Activated B cell treated with CpG ODN at 0.5 μM for 24 hours (primary cell): ENCODE measurements around the gene SBNO2. TPM values are rescaled to one million over a fixed set of nuclear protein-coding genes. Genes with fewer than 3 reads are reported as not detected.

ENCODE experiments used
- ATAC-seq: fragments of 200-7000 bp; cut with Tn5 transposase; one replicate; pipeline ENCODE4 v1.10.0; 2021; ENCODE audit warnings: low read depth, mild to moderate bottlenecking, moderate library complexity
- CTCF ChIA-PET: fragments of 350-600 bp; sonication (Branson Sonifier 250); formaldehyde crosslinking; loops from one replicate; lab custom pipeline; 2021; ENCODE audit warnings: antibody characterized with exemption; lab: Charles Lee
- POLR2A ChIA-PET: fragments of 350-600 bp; sonication (Branson Sonifier 250); formaldehyde crosslinking; loops from one replicate; lab custom pipeline; 2021; ENCODE audit warnings: antibody characterized with exemption; lab: Charles Lee
- DNase-seq: peaks from one replicate; pipeline ENCODE4 v3.0.0; 2022
- H3K27ac Mint-ChIP-seq: one replicate; pipeline ENCODE4 v1.8.0; 2020; ENCODE audit warnings: mixed read lengths
- H3K27me3 Mint-ChIP-seq: one replicate; pipeline ENCODE4 v1.8.0; 2021; ENCODE audit warnings: mixed read lengths
- H3K36me3 Mint-ChIP-seq: one replicate; pipeline ENCODE4 v1.8.0; 2021; ENCODE audit warnings: low read depth, mixed read lengths
- H3K4me1 Mint-ChIP-seq: one replicate; pipeline ENCODE4 v1.8.0; 2021; ENCODE audit warnings: mixed read lengths
- H3K4me3 Mint-ChIP-seq: one replicate; pipeline ENCODE4 v1.8.0; 2020; ENCODE audit warnings: mild to moderate bottlenecking, mixed read lengths
- H3K9me3 Mint-ChIP-seq: one replicate; pipeline ENCODE4 v1.8.0; 2020; ENCODE audit warnings: mixed read lengths
- CTCF ChIP-seq: fragments of 200-600 bp; IDR thresholded peaks from one replicate; pipeline ENCODE4 v1.8.0; 2022; ENCODE audit warnings: antibody characterized with exemption, mild to moderate bottlenecking
- intact Hi-C: fragments of 100-400 bp; cut with micrococcal nuclease; formaldehyde crosslinking; loops from one replicate; pipeline ENCODE4 v1.15.1; 2024
- total RNA-seq: library from RNA; stranded (reverse); gene quantifications from 2 replicates; pipeline ENCODE4 v1.2.3, GENCODE V29; 2022

Gene SBNO2
- total RNA-seq, 1 donor from 2014 or later: 127 TPM

GRCh38 chr19:1150333-1151036 is 23.6 kb downstream of the SBNO2 start:
- H3K36me3 Mint-ChIP-seq: peaks cover 25% of the 10 kb centered on the region
- no peak for TF ChIP-seq CTCF
- no peak overlapping the region for H3K27ac Mint-ChIP-seq
- DNase-seq (no peak), ATAC-seq (no peak)
- CTCF ChIA-PET: no interaction called here
- H3K27me3 Mint-ChIP-seq: no peaks in the 10 kb centered on the region
- POLR2A ChIA-PET: no interaction called here
- H3K9me3 Mint-ChIP-seq: no peaks in the 10 kb centered on the region
- no peaks in the 10 kb centered on the region for H3K4me1 Mint-ChIP-seq
- intact Hi-C loops: no loop called here
- no peak overlapping the region for H3K4me3 Mint-ChIP-seq

GRCh38 chr19:1149259-1150045 is 24.6 kb downstream of the SBNO2 start:
- no peaks in the 10 kb centered on the region for H3K4me1 Mint-ChIP-seq
- H3K4me3 Mint-ChIP-seq: no peak overlapping the region
- ATAC-seq (no peak), DNase-seq (no peak)
- no peak for TF ChIP-seq CTCF
- CTCF ChIA-PET: no interaction called here
- no peaks in the 10 kb centered on the region for H3K9me3 Mint-ChIP-seq
- POLR2A ChIA-PET: no interaction called here
- intact Hi-C loops: no loop called here
- H3K27ac Mint-ChIP-seq: no peak overlapping the region
- H3K36me3 Mint-ChIP-seq: peaks cover 30% of the 10 kb centered on the region
- no peaks in the 10 kb centered on the region for H3K27me3 Mint-ChIP-seq

GRCh38 chr19:1147934-1148549 is 26.0 kb downstream of the SBNO2 start:
- Mint-ChIP-seq H3K9me3 (no peaks in the 10 kb centered on the region), H3K27ac (no peak overlapping the region), H3K27me3 (no peaks in the 10 kb centered on the region), H3K4me1 (no peaks in the 10 kb centered on the region), H3K4me3 (no peak overlapping the region), H3K36me3 (peaks cover 41% of the 10 kb centered on the region)
- ATAC-seq (no peak), DNase-seq (no peak)
- POLR2A ChIA-PET: no interaction called here
- intact Hi-C loops: no loop called here
- CTCF ChIA-PET: no interaction called here
- no peak for TF ChIP-seq CTCF

- H3K36me3 Mint-ChIP-seq: peaks cover 42% of the 10 kb centered on the region
- DNase-seq: no peak
- H3K27ac Mint-ChIP-seq: no peak overlapping the region
- intact Hi-C loops: no loop called here
- ChIA-PET CTCF (no interaction called here), POLR2A (interaction anchor here (0.6 to 0.7 kb wide), 2 partner anchors 25 to 46 kb away, joined by 3 to 7 read pairs; no protein-coding TSS in a partner anchor)
- no peak for ATAC-seq
- no peak for TF ChIP-seq CTCF
- H3K27me3 Mint-ChIP-seq: no peaks in the 10 kb centered on the region
- H3K4me1 Mint-ChIP-seq: no peaks in the 10 kb centered on the region
- no peaks in the 10 kb centered on the region for H3K9me3 Mint-ChIP-seq
- H3K4me3 Mint-ChIP-seq: no peak overlapping the region
Measured at GRCh38 chr19:1146858-1147780, 26.9 kb downstream of the SBNO2 start.
